Hematopoietic multipotent progenitor cell treated with erythropoietin and hydrocortisone succinate and interleukin-3 and kit ligand, for 8 days (in vitro differentiated cells): ENCODE data around the gene RAB34.
A peak's percentile ranks its signal among the peaks of the same experiment; 100 is the strongest.
"Not testable (repeated sequence)": the region's sequence is repeated elsewhere in the genome, so short reads cannot be mapped to it uniquely, and the experiment has no call there.

ENCODE experiments used
- DNase-seq: peaks from one replicate; pipeline ENCODE4 v3.0.0-alpha.2; 2015

Gene RAB34

DNA sequence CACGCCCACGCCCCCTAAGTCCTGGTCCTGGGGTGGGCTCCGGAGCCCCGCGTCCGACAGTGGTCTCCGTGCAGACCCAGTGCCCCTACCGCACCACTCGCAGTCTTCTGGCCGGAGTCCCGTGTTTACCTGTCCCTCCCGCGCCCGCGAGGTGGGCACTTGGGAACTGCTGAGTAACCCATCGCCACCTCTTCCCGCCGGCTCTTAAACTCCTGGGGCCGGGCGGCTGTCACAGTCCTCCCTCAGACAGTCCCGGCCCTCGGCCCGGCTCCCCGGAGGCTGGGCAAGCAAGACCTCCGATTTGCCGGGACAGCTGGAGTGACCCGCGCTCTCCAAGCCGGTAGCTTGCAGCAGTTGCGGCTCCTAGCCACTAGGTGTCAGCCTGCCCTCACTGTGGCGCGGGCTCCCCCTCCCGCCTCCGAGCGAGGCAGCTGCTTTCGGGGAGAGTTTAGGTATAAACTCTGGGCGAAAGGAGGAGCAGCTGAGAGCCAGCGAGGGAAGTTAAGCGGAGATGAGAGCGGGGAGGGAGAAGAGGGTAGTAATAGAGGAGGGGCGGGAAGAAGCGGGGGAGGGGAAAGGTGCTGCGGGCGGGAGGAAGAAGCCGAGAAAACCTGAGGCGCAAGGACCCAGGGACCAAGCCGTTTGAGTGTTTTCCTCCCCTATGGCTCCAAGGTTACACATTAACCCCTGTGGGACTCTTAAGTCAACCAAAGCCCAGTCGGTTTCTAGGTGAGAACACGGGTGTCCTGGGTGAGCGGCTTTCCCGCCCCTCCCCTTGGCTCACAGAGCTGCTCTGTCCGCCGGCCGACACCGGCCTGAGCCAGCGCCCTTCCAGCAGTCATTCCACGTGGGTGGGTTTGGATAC lies 9.2 kb upstream of the RAB34 start:
- DNase-seq, result peak; percentile 93

GRCh38 chr17:28726226-28726626 lies 8.6 kb upstream of the RAB34 start, which contains the start of gene TLCD1:
TLCD1 (minus strand) TSS chr17:28726233; CDS start chr17:28726097, 136 bp downstream.
- peak; percentile 79 for DNase-seq

DNA sequence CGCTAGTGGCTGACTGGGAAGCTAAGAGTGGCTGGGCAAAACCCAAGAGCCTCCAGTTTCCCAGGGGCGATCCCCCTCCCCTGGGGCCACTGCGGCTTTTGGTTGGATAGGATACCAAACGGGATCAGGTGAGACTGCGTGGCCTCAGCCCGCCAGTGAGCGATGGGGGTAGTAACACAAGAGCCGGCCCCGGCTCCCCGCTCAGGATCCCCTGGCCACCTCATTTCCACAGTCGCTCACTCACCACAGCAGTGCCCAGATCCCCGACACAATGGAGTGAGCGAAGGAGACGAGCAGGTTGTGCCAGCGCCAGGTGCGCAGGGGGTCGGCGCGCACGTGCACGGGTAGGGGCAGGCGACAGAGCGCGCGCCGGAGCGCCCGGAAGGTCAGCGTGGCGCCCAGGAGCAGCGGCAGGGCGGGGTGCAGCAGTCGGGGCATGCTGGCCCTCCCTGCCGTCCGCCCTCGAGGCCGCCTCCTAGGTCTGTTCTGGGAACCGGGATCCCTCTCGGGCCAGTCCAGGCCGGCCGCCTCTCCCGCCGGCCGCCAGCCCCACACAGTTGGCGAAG lies 8.1 kb upstream of the RAB34 start:
- DNase-seq, result peak; percentile 80

DNA sequence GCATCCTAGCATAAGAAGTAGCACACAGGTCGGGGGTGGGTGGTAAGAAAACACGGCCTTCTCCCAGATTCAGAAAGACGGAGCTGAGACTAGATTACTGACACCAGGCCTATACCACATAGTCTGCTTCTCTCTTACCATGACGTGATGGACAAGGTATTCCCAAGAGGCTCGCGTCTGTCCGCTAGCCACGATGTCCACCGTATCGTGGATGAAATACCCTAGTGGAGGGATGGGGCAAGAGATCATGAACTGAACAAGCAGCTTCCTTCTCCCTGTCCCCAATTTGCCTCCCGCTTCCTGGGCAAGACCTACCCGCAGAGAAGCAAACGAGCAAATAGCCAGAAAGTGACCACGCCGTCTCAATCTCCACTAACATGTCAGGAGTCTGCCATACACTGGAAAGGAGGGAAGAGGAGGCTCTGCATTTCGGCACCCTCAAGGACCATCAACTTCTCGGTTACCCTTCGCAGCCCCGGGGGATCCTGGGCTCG lies 7.5 kb upstream of the RAB34 start:
- DNase-seq, result peak; percentile 66

DNA sequence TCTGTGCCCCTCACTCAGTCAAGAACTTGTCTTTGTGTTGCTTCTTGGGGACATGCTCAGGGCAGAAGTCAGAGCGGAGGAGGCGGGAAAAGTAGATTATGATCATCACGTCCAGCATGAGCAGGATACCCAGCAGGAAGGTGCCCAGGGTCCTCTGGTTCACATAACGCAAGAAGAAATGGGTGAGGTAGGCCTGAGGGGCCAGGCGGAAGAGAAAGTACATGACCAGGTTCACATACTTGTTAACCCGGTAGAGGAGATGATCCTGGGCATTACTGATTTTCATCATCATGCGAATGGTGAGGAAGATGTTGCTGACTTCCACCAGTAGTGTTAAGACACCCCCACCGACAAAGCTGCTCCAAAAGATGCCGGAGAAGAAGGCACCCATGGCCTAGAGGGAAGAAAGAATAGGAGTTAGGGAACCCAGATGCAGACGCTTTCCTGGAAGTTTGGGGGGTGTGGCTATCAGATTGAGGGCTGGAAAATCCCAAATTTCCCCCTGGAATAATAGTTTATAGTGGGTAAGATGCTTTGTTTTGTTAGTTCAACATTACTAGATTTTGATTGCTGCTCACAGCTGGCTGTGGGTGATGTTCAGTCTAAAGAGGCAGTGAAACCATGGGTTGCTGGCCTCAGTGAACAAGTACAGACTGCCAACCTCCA lies 7.0 kb upstream of the RAB34 start:
- peak; percentile 41 for DNase-seq

GRCh38 chr17:28723836-28724499 lies 6.3 kb upstream of the RAB34 start:
- not testable (repeated sequence) for DNase-seq

GRCh38 chr17:28723159-28723835 lies 5.6 kb upstream of the RAB34 start:
- DNase-seq, result no peak

DNA sequence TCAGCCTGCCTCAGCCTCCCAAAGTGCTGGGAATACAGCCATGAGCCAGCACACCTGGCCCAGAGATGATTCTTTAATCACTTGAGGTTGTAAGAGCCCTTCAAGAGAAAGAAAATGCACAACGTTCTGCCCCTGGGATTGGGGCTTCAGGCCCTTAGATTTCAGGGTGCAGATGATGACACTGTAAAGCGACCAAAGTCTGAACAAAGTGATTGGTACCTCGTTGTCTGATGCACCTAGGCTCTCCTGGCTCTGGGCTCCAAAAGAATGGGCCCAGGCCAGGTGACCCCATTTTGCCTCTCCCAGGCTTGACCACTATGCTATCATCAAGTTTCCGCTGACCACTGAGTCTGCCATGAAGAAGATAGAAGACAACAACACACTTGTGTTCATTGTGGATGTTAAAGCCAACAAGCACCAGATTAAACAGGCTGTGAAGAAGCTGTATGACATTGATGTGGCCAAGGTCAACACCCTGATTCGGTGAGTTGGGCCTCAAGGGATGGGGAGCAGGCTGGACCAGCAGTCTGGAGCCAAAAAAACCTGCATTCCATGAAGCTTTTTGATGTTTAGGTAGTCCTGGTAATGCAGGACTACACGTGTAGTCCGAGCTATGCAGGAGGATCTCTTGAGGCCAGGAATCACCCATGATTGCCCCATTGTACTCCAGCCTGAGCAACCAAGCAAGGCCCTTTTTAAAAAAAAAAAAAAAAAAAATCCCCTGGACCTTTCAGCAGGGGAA lies 4.9 kb upstream of the RAB34 start:
- DNase-seq, result no peak

DNA sequence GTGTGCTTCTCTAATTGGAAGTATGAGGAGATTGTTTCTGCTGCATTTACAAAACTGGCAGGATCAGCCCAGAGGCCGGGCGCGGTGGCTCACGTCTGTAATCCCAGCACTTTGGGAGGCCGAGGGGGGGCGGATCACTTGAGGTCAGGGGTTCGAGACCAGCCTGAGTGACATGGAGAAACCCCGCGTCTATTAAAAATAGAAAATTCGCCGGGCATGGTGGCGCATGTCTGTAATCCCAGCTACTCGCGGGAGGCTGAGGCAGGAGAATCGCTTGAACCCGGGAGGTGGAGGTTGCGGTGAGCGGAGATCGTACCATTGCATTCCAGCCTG lies 3.3 kb upstream of the RAB34 start:
- DNase-seq, result not testable (repeated sequence)

GRCh38 chr17:28720247-28720996 lies 2.8 kb upstream of the RAB34 start:
- DNase-seq, result peak; percentile 59

- DNase-seq, result no peak
These were observed 1.4 kb upstream of the RAB34 start for GRCh38 chr17:28719021-28719433.

- DNase-seq, result no peak
These were observed 809 bp upstream of the RAB34 start for GRCh38 chr17:28718333-28719020.

- no peak for DNase-seq
These were observed 709 bp downstream of the RAB34 start for GRCh38 chr17:28716740-28717577.

DNA sequence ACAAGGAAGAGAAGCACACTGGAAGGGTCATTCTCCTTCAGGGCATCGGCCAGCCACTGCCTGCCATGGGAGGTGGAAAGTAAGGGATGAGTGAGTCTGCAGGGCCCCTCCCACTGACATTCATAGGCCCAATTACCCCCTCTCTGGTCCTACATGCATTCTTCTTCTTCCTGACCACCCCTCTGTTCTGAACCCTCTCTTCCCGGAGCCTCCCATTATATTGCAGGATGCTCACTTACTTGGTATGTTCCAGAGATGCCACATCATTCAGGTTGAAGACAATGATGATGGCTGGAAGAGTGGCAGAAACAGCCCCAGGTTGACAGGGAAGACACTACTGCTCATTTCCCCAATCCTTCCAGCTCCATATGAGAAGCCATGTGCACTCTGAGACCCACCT lies 2.5 kb downstream of the RAB34 start:
- DNase-seq, result no peak

DNA sequence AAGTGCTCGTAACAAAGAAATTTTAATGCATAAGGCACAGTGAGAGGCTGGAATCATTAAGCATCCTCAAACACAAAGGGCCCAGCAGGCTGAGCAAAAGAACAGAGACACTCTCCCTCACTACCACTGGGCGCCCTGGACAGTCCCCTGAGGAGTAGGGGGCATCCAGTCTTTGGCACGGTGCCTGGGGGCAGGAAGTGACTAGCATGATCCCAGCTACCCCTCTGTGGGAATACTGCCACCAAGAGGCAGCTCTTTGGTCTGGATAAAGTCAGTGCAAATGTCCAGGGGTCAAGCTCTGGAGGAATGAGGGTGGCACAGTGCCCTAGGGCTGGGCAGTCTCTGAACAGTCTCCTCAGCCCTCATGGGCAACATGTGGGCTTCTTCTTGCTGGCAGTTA lies 3.4 kb downstream of the RAB34 start:
- DNase-seq, result no peak

DNA sequence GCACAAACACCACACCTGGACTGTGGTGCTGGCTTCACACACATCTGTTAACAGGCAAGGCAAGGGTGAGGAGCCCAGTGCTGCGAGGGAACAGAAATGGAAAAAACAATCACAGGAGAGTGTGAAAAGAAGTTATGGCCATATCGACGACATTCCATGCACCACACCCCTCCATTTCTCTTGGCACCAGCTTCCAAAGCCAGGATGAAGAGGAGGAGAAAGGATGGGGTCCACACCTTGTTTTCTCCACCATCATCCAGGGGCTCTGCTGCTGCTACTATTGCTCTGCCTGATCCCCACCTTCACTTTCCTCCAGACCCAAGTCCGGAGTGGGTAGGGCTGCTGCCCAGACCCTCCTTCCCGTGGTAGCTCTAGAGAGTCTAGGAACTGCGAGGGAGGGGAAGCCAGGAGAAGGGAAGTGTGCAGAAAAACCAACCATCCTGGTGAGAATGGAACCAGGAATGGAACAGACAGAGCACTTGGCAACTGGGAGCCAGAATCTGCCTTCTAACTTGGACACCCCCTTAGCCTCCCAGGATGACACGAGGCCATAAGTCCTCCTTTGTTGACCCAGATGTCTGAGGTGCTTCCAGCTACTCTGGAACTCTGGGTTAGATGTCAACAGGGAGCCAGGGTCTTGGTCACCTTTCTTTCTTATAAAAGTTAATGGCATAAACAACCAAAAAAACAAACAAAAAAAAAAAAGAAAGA lies 4.8 kb downstream of the RAB34 start:
- no peak for DNase-seq

DNA sequence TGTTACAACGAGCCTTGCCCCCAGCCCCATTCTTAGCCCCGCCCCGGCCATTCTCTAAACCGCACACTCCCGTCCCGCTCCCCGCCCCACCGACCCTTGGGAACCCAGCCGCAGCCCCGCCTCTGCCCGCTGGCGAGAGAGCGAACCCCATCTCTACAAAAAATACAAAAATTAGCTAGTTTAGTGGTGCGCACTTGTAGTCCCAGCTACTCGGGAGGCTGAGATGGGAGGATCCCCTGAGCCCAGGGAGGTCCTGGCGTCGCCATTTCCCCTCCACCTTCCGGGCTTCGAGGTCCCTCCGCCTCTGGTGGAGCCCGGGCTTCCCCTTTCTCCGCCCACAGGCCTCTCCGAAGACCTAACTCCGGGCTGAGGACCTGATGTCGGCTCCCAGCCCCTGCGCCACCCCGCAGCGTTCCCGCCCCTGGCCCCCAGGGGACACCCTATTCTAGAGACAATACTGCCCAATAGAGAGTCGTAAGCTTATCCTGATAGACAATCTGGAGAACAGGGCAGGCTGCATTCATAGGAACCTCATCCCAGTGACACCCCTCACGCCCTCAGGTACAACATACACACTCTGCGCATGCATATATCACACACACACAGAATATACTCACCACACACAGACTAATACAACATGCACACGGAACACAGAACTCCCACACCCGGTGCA lies 5.5 kb downstream of the RAB34 start:
- DNase-seq, result peak; percentile 62

GRCh38 chr17:28711723-28712031 lies 6.0 kb downstream of the RAB34 start, which contains the start of gene PROCA1:
PROCA1 (minus strand) TSS chr17:28711888; CDS start chr17:28711660, 228 bp downstream.
- DNase-seq, result peak; percentile 72
